T-helper 9 cell (primary cell): Measurements from ENCODE around the gene HES5.
"Not testable (repeated sequence)": the region's sequence is repeated elsewhere in the genome, so short reads cannot be mapped to it uniquely, and the experiment has no call there.

ENCODE experiments used
- DNase-seq: peaks from one replicate; pipeline ENCODE4 v3.0.0-alpha.2; 2020

HES5 gene

GRCh38 chr1:2560299-2561073 is 30.4 kb upstream of the HES5 start:
- DNase-seq = no peak

- no peak for DNase-seq
Measured at GRCh38 chr1:2559509-2560298, 29.6 kb upstream of the HES5 start.

GRCh38 chr1:2558861-2559260 is 28.8 kb upstream of the HES5 start:
- DNase-seq = no peak

DNA sequence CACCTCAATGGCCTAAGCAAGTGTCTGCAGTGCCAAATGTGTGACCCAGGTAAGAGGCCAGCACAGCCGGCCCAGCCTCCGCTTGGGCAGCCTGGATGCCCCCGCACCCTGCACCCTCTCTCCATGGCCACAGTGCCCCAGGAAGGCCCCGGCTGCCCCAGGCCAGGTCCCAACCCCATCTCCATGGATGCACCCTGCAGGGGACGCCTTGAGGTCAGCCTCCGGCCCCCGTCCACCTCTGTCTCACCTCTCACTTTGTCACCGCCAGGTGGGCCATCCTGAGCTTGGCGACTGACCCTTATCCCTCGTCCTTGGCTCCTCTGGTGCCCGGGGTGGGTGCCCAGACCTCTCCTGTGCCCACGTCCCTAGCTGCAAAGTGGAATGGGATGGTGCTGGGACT is 28.4 kb upstream of the HES5 start:
- no peak for DNase-seq

GRCh38 chr1:2557482-2558400 is 27.7 kb upstream of the HES5 start:
- no peak for DNase-seq

- no peak for DNase-seq
Measured at GRCh38 chr1:2556678-2557481, 26.8 kb upstream of the HES5 start.

DNA sequence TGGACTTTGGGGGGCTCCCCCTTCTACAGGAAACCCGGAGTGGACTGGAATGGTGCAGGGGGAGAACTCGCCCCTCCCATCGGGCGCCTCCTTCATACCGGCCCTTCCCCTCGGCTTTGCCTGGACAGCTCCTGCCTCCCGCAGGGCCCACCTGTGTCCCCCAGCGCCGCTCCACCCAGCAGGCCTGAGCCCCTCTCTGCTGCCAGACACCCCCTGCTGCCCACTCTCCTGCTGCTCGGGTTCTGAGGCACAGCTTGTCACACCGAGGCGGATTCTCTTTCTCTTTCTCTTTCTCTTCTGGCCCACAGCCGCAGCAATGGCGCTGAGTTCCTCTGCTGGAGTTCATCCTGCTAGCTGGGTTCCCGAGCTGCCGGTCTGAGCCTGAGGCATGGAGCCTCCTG is 26.2 kb upstream of the HES5 start, which contains the start of gene TNFRSF14:
TSS of gene TNFRSF14 (plus strand) at position 95 of the 401 bp plus-strand sequence. CDS start at position 389, 294 bp downstream.
- peak; percentile 62 for DNase-seq

DNA sequence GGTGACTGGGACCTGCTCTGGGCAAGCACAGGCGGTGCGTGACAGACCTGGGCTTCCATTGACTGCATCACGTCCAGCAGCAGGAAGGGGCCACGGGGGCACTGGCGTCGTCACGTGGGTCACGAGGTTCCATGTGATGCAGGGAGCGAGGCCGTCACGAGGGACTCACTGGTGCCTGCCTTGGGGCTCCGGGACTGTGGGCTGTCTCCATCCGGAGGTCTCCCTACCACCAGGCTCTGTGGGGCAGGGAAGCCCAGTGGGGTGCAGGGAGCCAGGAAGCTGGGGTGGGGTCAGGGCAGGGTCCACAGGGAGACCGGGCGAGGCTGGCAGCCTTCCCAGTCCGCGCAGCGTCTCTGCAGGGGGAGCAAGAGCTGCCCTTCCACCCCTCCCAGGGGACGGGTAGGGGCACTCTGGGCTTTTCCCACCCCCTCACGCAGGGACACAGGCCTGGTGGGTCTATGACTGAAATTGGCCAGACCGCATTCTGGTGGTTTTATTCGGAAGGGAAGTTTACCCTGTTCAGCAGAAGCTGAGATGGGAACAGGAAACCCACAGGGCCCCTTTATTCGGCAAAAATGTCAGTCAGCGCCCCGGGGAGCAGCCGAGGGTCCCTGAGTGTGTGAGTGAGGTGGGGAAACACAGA is 25.7 kb upstream of the HES5 start:
- peak; percentile 62 for DNase-seq

GRCh38 chr1:2554621-2555387 is 24.7 kb upstream of the HES5 start:
- DNase-seq = no peak

DNA sequence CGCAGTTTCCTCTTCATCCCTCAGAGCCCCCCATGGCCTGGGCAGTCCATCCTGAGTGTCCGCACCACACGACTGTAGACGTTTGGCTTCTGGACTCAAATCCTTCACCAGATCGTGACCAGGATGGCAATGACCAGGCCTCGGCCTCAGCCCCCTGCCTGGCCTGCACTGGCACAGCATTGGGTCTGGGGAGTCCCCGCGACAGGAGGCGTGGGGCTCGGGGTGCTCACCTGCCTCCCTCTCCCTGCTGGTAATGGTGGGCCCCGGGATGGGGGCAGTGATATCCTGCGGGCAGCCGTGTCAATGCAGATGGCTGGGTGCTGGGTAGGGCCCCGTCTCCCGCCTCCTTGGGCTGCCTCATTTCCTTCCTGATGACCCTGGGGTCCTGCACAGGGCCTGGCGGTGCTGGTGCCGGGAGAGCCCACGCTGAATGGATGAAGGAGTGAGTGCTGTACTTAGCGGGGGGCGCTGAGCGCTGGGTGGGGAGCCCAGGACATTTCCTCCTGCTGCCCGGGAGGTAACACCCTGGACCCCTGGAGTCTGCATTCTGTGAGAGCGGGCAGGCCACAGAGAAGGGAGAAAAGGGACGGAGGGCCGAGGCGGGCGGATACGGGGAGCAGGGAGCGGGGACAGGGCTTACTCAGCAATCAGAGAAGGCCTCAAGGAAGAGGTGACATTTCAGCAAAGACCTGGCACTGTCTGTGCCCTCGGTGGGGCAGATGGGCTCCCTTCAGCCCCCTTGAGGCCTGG is 24.0 kb upstream of the HES5 start:
- DNase-seq = no peak

DNA sequence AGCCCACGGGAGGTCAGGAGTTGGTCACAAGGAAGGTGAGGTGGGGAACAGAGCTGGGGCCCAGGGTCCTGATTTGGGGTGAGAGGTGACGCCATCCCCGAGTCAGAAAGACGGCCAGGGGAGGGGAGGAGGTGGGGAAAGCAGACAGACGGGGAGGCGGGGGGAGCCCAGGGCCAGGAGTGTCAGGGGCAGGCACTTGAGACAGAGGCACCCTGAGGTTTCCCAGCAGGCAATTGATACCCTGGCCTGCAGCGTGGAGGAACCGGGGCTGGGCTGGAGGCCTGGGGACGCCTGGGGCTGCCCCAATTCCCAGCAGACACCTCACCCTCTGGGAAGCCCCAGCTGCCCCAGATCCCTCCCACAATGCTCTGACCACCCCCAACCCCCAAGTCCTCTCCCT is 23.0 kb upstream of the HES5 start:
- not testable (repeated sequence) for DNase-seq

DNA sequence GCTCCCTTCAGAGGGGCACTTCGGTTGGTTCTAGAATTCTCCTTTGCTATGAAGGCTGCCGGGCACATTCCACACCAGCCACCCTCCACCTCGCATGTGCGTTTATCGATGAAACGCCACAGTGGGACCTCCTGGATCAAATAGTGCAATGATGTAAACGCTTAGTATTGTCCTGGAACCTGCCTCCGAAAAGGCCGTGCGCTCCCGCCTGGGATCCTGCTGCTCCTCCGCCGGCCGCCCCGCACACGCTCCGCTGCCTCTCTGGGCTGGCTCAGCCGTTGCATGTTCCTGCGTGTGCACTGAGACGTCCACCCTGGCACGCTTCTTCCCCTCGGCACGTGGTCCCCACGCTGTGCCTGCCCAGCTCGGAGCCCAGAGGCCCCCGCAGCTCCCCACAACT is 22.1 kb upstream of the HES5 start:
- DNase-seq = no peak

DNA sequence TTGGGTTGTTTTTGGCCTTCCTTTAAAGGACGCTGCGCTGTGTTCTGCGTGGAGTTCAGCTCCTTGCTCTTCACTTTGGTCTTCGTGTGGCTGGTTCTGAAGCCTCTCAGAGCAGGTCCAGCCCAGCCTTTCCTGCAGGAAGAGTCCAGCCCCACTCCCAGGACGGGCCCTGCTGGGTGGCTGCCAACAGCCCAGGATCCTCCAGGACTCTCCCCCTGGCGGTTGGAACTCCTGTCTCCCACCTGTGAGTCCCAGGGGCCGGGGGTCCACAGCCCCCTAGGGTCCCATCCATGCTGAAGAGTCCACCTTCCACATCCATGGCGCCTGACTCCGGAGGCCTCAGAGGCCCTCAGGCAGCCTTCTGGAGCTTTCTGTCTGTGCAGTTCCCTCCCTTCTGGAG is 21.5 kb upstream of the HES5 start:
- not testable (repeated sequence) for DNase-seq

DNA sequence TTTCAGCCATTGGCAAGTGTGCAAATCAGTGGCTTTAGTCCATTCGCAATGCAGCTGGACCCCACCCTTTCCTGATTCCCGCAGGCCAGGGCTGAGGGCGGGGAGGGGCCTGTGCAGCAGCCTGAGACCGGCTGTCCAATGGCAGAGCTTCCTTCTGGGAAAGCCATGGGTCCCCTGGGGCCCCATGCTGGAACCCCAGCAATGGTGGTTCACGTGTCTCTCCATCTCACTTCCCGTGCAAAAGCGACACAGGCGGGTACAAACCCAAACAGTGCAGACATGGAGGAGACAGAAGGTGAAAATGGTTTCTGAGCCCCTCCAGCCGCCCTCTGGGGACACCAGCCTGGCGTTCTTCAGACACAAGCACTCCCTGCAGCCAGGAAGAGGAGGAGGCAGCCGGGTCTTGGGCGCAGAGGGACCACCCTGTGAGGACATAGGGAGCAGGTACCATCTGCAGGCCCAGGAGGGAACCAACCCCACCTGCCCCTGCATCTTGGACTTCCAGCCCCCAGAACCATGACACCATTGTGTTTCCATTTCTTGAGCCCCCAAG is 20.3 kb upstream of the HES5 start:
- not testable (repeated sequence) for DNase-seq

DNA sequence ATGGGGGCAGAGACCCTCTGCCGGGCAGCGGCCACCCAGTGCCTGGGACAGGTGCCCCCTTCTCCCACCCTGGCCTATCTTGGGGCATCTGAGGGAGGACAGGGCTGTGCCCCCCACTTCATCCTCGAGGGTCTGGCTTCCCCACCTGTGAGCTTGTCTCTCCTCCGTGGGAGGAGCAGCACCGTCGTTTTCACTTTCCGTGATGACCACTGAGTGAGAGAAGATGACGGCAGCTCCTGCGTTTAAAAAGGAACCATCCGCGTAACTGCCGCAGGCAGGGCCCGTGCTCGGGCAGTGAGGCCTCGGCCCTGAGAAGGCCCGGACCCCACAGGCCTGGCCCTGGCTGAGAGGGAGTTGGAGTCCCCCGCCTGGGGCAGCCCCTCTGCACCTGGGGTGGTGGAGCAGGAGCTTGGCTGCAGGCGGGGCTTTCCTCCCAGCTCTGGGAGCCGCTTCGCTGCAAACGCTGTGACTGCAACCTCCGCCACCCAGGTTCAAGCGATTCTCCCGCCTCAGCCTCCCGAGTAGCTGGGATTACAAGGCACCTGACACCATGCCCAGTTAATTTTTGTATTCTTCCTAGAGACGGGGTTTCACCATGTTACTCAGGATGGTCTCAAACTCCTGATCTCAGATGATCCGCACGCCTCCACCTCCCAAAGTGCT is 19.4 kb upstream of the HES5 start:
- not testable (repeated sequence) for DNase-seq

GRCh38 chr1:2548068-2548589 is 18.1 kb upstream of the HES5 start:
- DNase-seq = peak; percentile 73

- peak; percentile 32 for DNase-seq
Measured at GRCh38 chr1:2547210-2548067, 17.4 kb upstream of the HES5 start.
